ENCODE results near the gene THOP1. TPM values are rescaled to one million over a fixed set of nuclear protein-coding genes. Genes with fewer than 3 reads are reported as not detected.

Gene THOP1
- total RNA-seq, 1 experiment from 2014 or later = 221 TPM

DNA sequence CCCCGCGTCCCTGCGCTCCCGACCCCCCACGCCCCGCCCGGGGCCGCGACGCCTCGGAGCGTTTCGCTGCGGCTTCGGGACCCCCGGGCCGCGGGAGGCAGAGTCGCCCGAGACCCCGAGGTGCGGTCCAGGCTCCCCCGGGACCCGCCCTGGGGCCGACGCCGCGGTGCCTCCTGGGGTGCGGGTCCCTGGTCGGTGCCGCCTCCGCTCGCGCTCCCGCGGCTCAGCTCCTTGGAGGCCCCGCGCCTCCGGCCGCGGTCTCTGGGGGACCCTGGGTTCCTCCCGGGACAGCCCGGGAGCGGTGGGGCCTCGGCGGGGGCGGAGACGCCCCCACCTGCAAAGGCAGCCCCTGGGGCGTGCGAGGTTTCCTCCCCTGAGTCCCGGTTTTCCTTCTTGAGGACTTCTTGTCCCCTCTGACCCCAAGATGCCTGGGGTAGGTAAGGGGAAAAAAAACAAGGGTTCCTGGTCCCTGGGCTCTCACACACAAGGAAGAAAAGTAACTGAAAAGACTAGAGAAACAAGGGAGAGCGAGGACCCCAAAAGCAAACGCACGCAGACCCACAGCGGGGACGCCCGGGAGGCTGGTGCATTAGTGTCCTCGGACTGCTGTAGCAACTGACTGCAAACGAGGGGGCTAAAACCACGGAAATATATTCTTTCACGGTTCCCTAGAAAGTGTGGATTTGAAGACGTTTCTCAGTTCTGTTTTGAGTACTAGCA lies 56.7 kb downstream of the THOP1 start:
- Histone ChIP-seq H3K9ac (ENCODE audit: low read length) (peak overlapping the region; percentile 80), H3K4me1 (ENCODE audit: insufficient read depth, low read length) (no peaks in the 10 kb centered on the region; the same call in 1 of the 2 replicates), H3K9me3 (ENCODE audit: low read length) (no peaks in the 10 kb centered on the region), H3K9me2 (replicated peaks; ENCODE audit: low read length) (no peaks in the 10 kb centered on the region), H3F3A (ENCODE audit: low read length, unreplicated experiment) (no peaks in the 10 kb centered on the region), H3K27ac (ENCODE audit: low read length) (no peak overlapping the region), H2AFZ (ENCODE audit: low read length) (peak overlapping the region; percentile 69), H4K20me1 (ENCODE audit: low read length) (no peaks in the 10 kb centered on the region), H3K27me3 (ENCODE audit: low read length) (no peaks in the 10 kb centered on the region), H3K79me2 (ENCODE audit: low read length) (peaks cover 8% of the 10 kb centered on the region; the same call in 1 of the 2 replicates), H3K36me3 (ENCODE audit: low read depth, low read length) (no peaks in the 10 kb centered on the region; the same call in 1 of the 2 replicates), H3K4me2 (ENCODE audit: low read length) (peak overlapping the region; percentile 94), H3K4me3 (ENCODE audit: low read length) (peak overlapping the region; percentile 73)
- no TSS peak for BruUV-seq (replicated peaks)
- DNase-seq = no peak
- POLR2A ChIA-PET (ENCODE audit: unreplicated experiment) = no interaction called here
- TF ChIP-seq EZH2phosphoT487 (IDR thresholded peaks at IDR 0.05; ENCODE audit: borderline replicate concordance, low read length) (no peak), EZH2 (IDR thresholded peaks at IDR 0.05; ENCODE audit: low read length, unreplicated experiment) (no peak)
- TF ChIP-seq, protein P1, sequence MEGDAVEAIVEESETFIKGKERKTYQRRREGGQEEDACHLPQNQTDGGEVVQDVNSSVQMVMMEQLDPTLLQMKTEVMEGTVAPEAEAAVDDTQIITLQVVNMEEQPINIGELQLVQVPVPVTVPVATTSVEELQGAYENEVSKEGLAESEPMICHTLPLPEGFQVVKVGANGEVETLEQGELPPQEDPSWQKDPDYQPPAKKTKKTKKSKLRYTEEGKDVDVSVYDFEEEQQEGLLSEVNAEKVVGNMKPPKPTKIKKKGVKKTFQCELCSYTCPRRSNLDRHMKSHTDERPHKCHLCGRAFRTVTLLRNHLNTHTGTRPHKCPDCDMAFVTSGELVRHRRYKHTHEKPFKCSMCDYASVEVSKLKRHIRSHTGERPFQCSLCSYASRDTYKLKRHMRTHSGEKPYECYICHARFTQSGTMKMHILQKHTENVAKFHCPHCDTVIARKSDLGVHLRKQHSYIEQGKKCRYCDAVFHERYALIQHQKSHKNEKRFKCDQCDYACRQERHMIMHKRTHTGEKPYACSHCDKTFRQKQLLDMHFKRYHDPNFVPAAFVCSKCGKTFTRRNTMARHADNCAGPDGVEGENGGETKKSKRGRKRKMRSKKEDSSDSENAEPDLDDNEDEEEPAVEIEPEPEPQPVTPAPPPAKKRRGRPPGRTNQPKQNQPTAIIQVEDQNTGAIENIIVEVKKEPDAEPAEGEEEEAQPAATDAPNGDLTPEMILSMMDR (conservative IDR thresholded peaks at IDR 0.05; ENCODE audit: low read depth, low read length) = no peak
- intact Hi-C loops (cut with micrococcal nuclease) = no loop called here
- CTCF ChIA-PET = no interaction called here
- peak; percentile 9; the same call in 1 of the 2 replicates for ATAC-seq

- ChIA-PET POLR2A (ENCODE audit: unreplicated experiment) (no interaction called here), CTCF (no interaction called here)
- no peaks in the 10 kb centered on the region for H3K27me3 ChIP-seq (ENCODE audit: low read length)
- peaks cover 8% of the 10 kb centered on the region; the same call in 1 of the 2 replicates for H3K79me2 ChIP-seq (ENCODE audit: low read length)
- H3K9ac ChIP-seq (ENCODE audit: low read length) = no peak overlapping the region
- no peaks in the 10 kb centered on the region for H3K9me2 ChIP-seq (replicated peaks; ENCODE audit: low read length)
- H3K4me1 ChIP-seq (ENCODE audit: insufficient read depth, low read length) = no peaks in the 10 kb centered on the region; the same call in 1 of the 2 replicates
- no peak overlapping the region for H2AFZ ChIP-seq (ENCODE audit: low read length)
- BruUV-seq (replicated peaks) = no TSS peak
- intact Hi-C loops (cut with micrococcal nuclease) = no loop called here
- H3K36me3 ChIP-seq (ENCODE audit: low read depth, low read length) = peaks cover 4% of the 10 kb centered on the region; the same call in 1 of the 2 replicates
- no peaks in the 10 kb centered on the region for H3K9me3 ChIP-seq (ENCODE audit: low read length)
- H4K20me1 ChIP-seq (ENCODE audit: low read length) = no peaks in the 10 kb centered on the region
- ATAC-seq (no peak), DNase-seq (no peak)
- H3F3A ChIP-seq (ENCODE audit: low read length, unreplicated experiment) = no peaks in the 10 kb centered on the region
- H3K4me2 ChIP-seq (ENCODE audit: low read length) = no peak overlapping the region
- TF ChIP-seq, protein P1 (conservative IDR thresholded peaks at IDR 0.05; ENCODE audit: low read depth, low read length) = no peak
- TF ChIP-seq EZH2 (IDR thresholded peaks at IDR 0.05; ENCODE audit: low read length, unreplicated experiment) = no peak
- no peak for TF ChIP-seq EZH2phosphoT487 (IDR thresholded peaks at IDR 0.05; ENCODE audit: borderline replicate concordance, low read length)
- no peak overlapping the region for H3K4me3 ChIP-seq (ENCODE audit: low read length)
- H3K27ac ChIP-seq (ENCODE audit: low read length) = no peak overlapping the region
These were observed 59.8 kb downstream of the THOP1 start for GRCh38 chr19:2845107-2845506.
